Measurements from ENCODE around the gene SELPLG.
"Not testable (repeated sequence)": the region's sequence is repeated elsewhere in the genome, so short reads cannot be mapped to it uniquely, and the experiment has no call there.

Gene SELPLG

GRCh38 chr12:108591267-108591980 lies 42.3 kb downstream of the SELPLG start:
- Histone ChIP-seq H3K9me3 (ENCODE audit: low read depth, low read length) (no peaks in the 10 kb centered on the region), H3K9ac (ENCODE audit: insufficient read length) (no peak overlapping the region), H3K27ac (peak overlapping the region; percentile 83; the same call in 1 of the 2 replicates), H3K36me3 (ENCODE audit: insufficient read depth, low read length) (no peaks in the 10 kb centered on the region), H3K4me3 (no peak overlapping the region)
- no peak for DNase-seq (ENCODE audit: low read depth, low spot score)
- no peak for TF ChIP-seq EZH2 (IDR thresholded peaks at IDR 0.05)
- TF ChIP-seq POLR2AphosphoS5 (IDR thresholded peaks at IDR 0.05; ENCODE audit: borderline replicate concordance, low read depth, low read length): no peak
- no peak for TF ChIP-seq FOXP2 (optimal IDR thresholded peaks at IDR 0.05; ENCODE audit: control extremely low read depth, extremely low read length, insufficient read depth)

GRCh38 chr12:108590463-108590862 lies 43.2 kb downstream of the SELPLG start:
- not testable (repeated sequence) for H3K9ac ChIP-seq (ENCODE audit: insufficient read length); H3K4me3 ChIP-seq; H3K9me3 ChIP-seq (ENCODE audit: low read depth, low read length); DNase-seq (ENCODE audit: low read depth, low spot score); H3K36me3 ChIP-seq (ENCODE audit: insufficient read depth, low read length)
- H3K27ac ChIP-seq: peak overlapping the region; percentile 87

DNA sequence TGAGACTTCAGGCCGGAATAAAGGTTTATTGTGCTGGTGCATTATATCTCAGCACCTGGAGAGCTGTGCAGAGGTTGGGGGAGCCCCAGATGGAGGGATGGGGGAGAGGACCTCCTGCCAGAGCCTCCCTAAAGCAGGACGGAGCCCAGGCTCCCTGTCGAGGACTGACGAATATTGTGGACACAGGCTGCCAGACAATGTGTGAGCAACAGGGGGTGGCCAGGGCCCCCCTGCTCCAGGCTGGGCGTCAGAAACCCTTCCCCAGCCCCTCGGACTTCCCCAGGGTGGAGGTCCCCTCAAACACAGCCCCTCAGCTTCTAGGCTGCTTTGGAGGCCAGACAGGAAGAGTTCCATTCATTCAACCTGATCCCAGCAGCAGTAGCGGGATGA lies 43.9 kb downstream of the SELPLG start:
- H3K27ac ChIP-seq: peak overlapping the region; percentile 87; the same call in 1 of the 2 replicates
- TF ChIP-seq FOXP2 (optimal IDR thresholded peaks at IDR 0.05; ENCODE audit: control extremely low read depth, extremely low read length, insufficient read depth) (no peak), EZH2 (IDR thresholded peaks at IDR 0.05) (no peak), POLR2AphosphoS5 (IDR thresholded peaks at IDR 0.05; ENCODE audit: borderline replicate concordance, low read depth, low read length) (no peak)
- H3K9ac ChIP-seq (ENCODE audit: insufficient read length): peak overlapping the region; percentile 32
- no peak for DNase-seq (ENCODE audit: low read depth, low spot score)
- H3K9me3 ChIP-seq (ENCODE audit: low read depth, low read length): no peaks in the 10 kb centered on the region
- H3K4me3 ChIP-seq: peak overlapping the region; percentile 65
- H3K36me3 ChIP-seq (ENCODE audit: insufficient read depth, low read length): no peaks in the 10 kb centered on the region

GRCh38 chr12:108589028-108589839 lies 44.5 kb downstream of the SELPLG start:
- DNase-seq (ENCODE audit: low read depth, low spot score): no peak
- peak overlapping the region; percentile 65 for H3K4me3 ChIP-seq
- H3K9me3 ChIP-seq (ENCODE audit: low read depth, low read length): no peaks in the 10 kb centered on the region
- H3K27ac ChIP-seq: peak overlapping the region; percentile 87
- H3K9ac ChIP-seq (ENCODE audit: insufficient read length): peak overlapping the region; percentile 32
- TF ChIP-seq FOXP2 (optimal IDR thresholded peaks at IDR 0.05; ENCODE audit: control extremely low read depth, extremely low read length, insufficient read depth) (no peak), POLR2AphosphoS5 (IDR thresholded peaks at IDR 0.05; ENCODE audit: borderline replicate concordance, low read depth, low read length) (0 out of 2 replicates have a peak, but pooled peaks have one; percentile 13), EZH2 (IDR thresholded peaks at IDR 0.05) (no peak)
- no peaks in the 10 kb centered on the region for H3K36me3 ChIP-seq (ENCODE audit: insufficient read depth, low read length)

- DNase-seq (ENCODE audit: low read depth, low spot score): no peak
- Histone ChIP-seq H3K4me3 (no peak overlapping the region), H3K9ac (ENCODE audit: insufficient read length) (no peak overlapping the region), H3K36me3 (ENCODE audit: insufficient read depth, low read length) (no peaks in the 10 kb centered on the region), H3K27ac (0 out of 2 replicates have a peak overlapping the region, but pooled peaks have one; percentile 16), H3K9me3 (ENCODE audit: low read depth, low read length) (no peaks in the 10 kb centered on the region)
- TF ChIP-seq FOXP2 (optimal IDR thresholded peaks at IDR 0.05; ENCODE audit: control extremely low read depth, extremely low read length, insufficient read depth): no peak
These were observed 45.9 kb downstream of the SELPLG start for GRCh38 chr12:108587826-108588225.

DNA sequence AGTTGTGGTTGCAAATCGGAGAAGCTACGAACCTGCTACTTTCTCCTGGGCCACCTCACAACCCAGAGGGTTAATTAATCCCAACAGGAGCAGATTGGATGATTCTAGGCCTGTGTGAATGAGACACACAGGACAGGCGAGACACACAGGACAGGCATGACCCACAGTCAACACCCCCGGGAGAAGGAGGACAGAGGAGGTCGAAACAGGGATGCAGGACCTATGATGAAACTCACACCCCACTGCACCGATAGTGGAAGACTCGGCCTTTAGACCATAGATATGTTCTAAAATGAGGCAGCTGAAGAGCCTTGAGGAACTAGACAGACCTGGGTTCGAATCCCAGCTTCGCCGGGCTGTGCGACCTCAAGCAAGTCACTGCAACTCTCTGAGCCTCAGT lies 47.4 kb downstream of the SELPLG start:
- TF ChIP-seq POLR2AphosphoS5 (IDR thresholded peaks at IDR 0.05; ENCODE audit: borderline replicate concordance, low read depth, low read length) (no peak), FOXP2 (optimal IDR thresholded peaks at IDR 0.05; ENCODE audit: control extremely low read depth, extremely low read length, insufficient read depth) (no peak), EZH2 (IDR thresholded peaks at IDR 0.05) (no peak)
- Histone ChIP-seq H3K9me3 (ENCODE audit: low read depth, low read length) (no peaks in the 10 kb centered on the region), H3K9ac (ENCODE audit: insufficient read length) (no peak overlapping the region), H3K4me3 (no peak overlapping the region), H3K36me3 (ENCODE audit: insufficient read depth, low read length) (no peaks in the 10 kb centered on the region), H3K27ac (no peak overlapping the region)
- DNase-seq (ENCODE audit: low read depth, low spot score): no peak

GRCh38 chr12:108585864-108586263 lies 47.8 kb downstream of the SELPLG start:
- Histone ChIP-seq H3K9me3 (ENCODE audit: low read depth, low read length) (no peaks in the 10 kb centered on the region), H3K36me3 (ENCODE audit: insufficient read depth, low read length) (no peaks in the 10 kb centered on the region), H3K9ac (ENCODE audit: insufficient read length) (no peak overlapping the region), H3K27ac (no peak overlapping the region), H3K4me3 (no peak overlapping the region)
- TF ChIP-seq POLR2AphosphoS5 (IDR thresholded peaks at IDR 0.05; ENCODE audit: borderline replicate concordance, low read depth, low read length) (no peak), EZH2 (IDR thresholded peaks at IDR 0.05) (no peak), FOXP2 (optimal IDR thresholded peaks at IDR 0.05; ENCODE audit: control extremely low read depth, extremely low read length, insufficient read depth) (no peak)
- DNase-seq (ENCODE audit: low read depth, low spot score): no peak

DNA sequence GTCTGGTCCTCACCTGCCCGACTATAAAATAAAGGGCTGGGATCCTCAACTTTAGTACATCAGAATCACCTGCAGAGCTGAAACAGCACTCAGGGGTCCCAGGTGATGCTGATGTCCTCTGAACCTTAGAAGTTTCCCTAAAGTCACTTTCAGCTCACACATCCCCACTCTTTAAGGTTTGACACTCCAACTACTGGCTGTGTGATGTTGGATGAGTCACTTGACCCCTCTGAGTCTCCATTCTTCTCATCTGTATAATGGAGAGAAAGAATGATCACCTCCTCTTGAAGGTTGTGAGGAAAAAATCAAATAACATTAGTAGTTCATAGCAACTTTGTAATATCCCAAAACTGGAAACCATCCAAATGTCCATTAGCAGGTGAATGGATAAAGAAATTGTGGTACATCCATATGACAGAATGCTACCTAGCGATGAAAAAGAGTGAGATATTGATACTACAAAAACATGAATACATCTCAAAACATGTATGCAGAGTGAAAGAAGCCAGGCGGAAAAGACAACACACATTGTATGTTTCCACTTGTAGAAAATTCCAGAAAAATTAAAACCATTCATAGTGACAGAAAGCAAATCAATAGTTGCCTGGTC lies 49.1 kb downstream of the SELPLG start:
- no peaks in the 10 kb centered on the region for H3K9me3 ChIP-seq (ENCODE audit: low read depth, low read length)
- H3K27ac ChIP-seq: no peak overlapping the region
- no peaks in the 10 kb centered on the region for H3K36me3 ChIP-seq (ENCODE audit: insufficient read depth, low read length)
- no peak for TF ChIP-seq EZH2 (IDR thresholded peaks at IDR 0.05)
- no peak for TF ChIP-seq FOXP2 (optimal IDR thresholded peaks at IDR 0.05; ENCODE audit: control extremely low read depth, extremely low read length, insufficient read depth)
- TF ChIP-seq POLR2AphosphoS5 (IDR thresholded peaks at IDR 0.05; ENCODE audit: borderline replicate concordance, low read depth, low read length): no peak
- no peak overlapping the region for H3K9ac ChIP-seq (ENCODE audit: insufficient read length)
- no peak overlapping the region for H3K4me3 ChIP-seq
- DNase-seq (ENCODE audit: low read depth, low spot score): no peak

Measured in SK-N-MC (cell line).